Gastroesophageal sphincter (tissue), 4 donors: ENCODE data around the gene CPNE6. TPM values are rescaled to one million over a fixed set of nuclear protein-coding genes. Genes with fewer than 3 reads are reported as not detected.
"Not testable (repeated sequence)": the region's sequence is repeated elsewhere in the genome, so short reads cannot be mapped to it uniquely, and the experiment has no call there.

Source experiments
- ATAC-seq: fragments of 150-250 bp; one replicate; pipeline ENCODE4 v1.9.1; 2016; ENCODE audit warnings: mild to moderate bottlenecking, moderate library complexity
- H3K27ac ChIP-seq, 4 donors: fragments of 200-600 bp; sonication (generic) in 3 of 4; 1 replicate in 3 of 4; 2 replicates in 1 of 4; pipeline ENCODE4 v1.5.1; 2016 to 2019
- H3K27me3 ChIP-seq: fragments of 200-600 bp; sonication (generic); one replicate; pipeline ENCODE4 v1.5.1; 2019
- H3K36me3 ChIP-seq, 2 donors: fragments of 200-600 bp; sonication (generic); one replicate each; pipeline ENCODE4 v1.5.1; 2019; ENCODE audit warnings: control low read depth in 1 of 2
- H3K4me1 ChIP-seq, 3 donors: fragments of 200-600 bp; sonication (generic); 1 replicate in 2 of 3; 2 replicates in 1 of 3; pipeline ENCODE4 v1.5.1; 2016 to 2019; ENCODE audit warnings: control low read depth in 2 of 3
- H3K4me3 ChIP-seq, 2 donors: fragments of 200-600 bp; sonication (generic); one replicate each; pipeline ENCODE4 v1.5.1; 2019; ENCODE audit warnings: mild to moderate bottlenecking in 1 of 2, moderate library complexity in 1 of 2
- H3K9me3 ChIP-seq, 3 donors: fragments of 200-600 bp; sonication (generic); one replicate each; pipeline ENCODE4 v1.5.1; 2017 to 2019; ENCODE audit warnings: control low read depth in 2 of 3
- CTCF ChIP-seq, 4 experiments: fragments of 200-600 bp in 2 of 4; fragments of 450-650 bp in 2 of 4; sonication (generic) in 1 of 4; IDR thresholded peaks; one replicate each; pipeline ENCODE4 v1.5.1; 2017 to 2019; ENCODE audit warnings: antibody characterized with exemption in 4 of 4, mild to moderate bottlenecking in 2 of 4, moderate library complexity in 2 of 4
- EP300 ChIP-seq: sonication (generic); formaldehyde crosslinking; IDR thresholded peaks from one replicate; pipeline ENCODE4 v1.6.1; 2017; ENCODE audit warnings: antibody characterized with exemption, mild to moderate bottlenecking
- POLR2A ChIP-seq, 2 donors: fragments of 450-650 bp; IDR thresholded peaks; one replicate each; pipeline ENCODE4 v1.6.1; 2017; ENCODE audit warnings: antibody characterized with exemption in 2 of 2, mild to moderate bottlenecking in 2 of 2, moderate library complexity in 1 of 2
- POLR2AphosphoS5 ChIP-seq: sonication (generic); formaldehyde crosslinking; IDR thresholded peaks from one replicate; pipeline ENCODE4 v1.6.1; 2017; ENCODE audit warnings: antibody characterized with exemption
- WGBS, 2 donors: methylation state at CpG; one replicate each; pipeline ENCODE4 v1.1.5; 2018; ENCODE audit warnings: low coverage in 1 of 2; 5-methylcytosine and 5-hydroxymethylcytosine counted together
- total RNA-seq, 4 donors: library from RNA; depleted of rRNA; stranded (reverse); fragments of >200 nt; gene quantifications; one replicate each; pipeline ENCODE4 v1.1.0, GENCODE V29; 2016

The CPNE6 gene
- total RNA-seq, 4 donors from 2014 or later = 1.5 TPM; not detected in 3

GRCh38 chr14:24036169-24036962 lies 35.0 kb upstream of the CPNE6 start:
- H3K27me3 ChIP-seq = no peaks in the 10 kb centered on the region
- H3K4me3 ChIP-seq = peak overlapping the region; percentile 62 to 77
- 0% methylated on average over 3 to 8 of the region's 50 CpGs for WGBS, 2 donors
- ATAC-seq = peak; percentile 92
- H3K9me3 ChIP-seq = peaks cover 0 to 8% (median 0%) of the 10 kb centered on the region in 3 donors
- TF ChIP-seq EP300 (no peak), POLR2A (IDR thresholded peaks at IDR 0.05) (peak in 1 of 2 donors; percentile 21), CTCF (IDR thresholded peaks at IDR 0.05) (peak; percentile 41 to 86 (median 68)), POLR2AphosphoS5 (peak; percentile 4)
- H3K4me1 ChIP-seq = peaks cover 0 to 19% (median 0%) of the 10 kb centered on the region in 3 donors
- H3K27ac ChIP-seq = peak overlapping the region; percentile 83 to 97 (median 90)
- no peaks in the 10 kb centered on the region for H3K36me3 ChIP-seq

GRCh38 chr14:24036963-24037657 lies 34.3 kb upstream of the CPNE6 start:
- not testable (repeated sequence) for H3K36me3 ChIP-seq, H3K27me3 ChIP-seq, H3K9me3 ChIP-seq, ATAC-seq
- peak overlapping the region; percentile 62 to 77 for H3K4me3 ChIP-seq
- peak overlapping the region; percentile 83 to 97 (median 90) for H3K27ac ChIP-seq
- 56 to 80% methylated on average over 4 to 5 of the region's 10 CpGs for WGBS, 2 donors
- peaks cover 0 to 19% (median 0%) of the 10 kb centered on the region in 3 donors for H3K4me1 ChIP-seq

GRCh38 chr14:24037658-24038037 lies 33.7 kb upstream of the CPNE6 start:
- H3K4me1 ChIP-seq = peaks cover 0 to 19% (median 0%) of the 10 kb centered on the region in 3 donors
- H3K9me3 ChIP-seq = peaks cover 0 to 2% (median 0%) of the 10 kb centered on the region in 3 donors
- no peaks in the 10 kb centered on the region for H3K36me3 ChIP-seq
- H3K27me3 ChIP-seq = no peaks in the 10 kb centered on the region
- H3K27ac ChIP-seq = peak overlapping the region in 1 of 4 donors; percentile 90
- ATAC-seq = no peak
- no peak overlapping the region for H3K4me3 ChIP-seq
- WGBS, 2 donors = 73 to 83% methylated on average over 5 to 6 of the region's 14 CpGs
- TF ChIP-seq EP300 (no peak), POLR2A (IDR thresholded peaks at IDR 0.05) (no peak)

GRCh38 chr14:24038686-24039085 lies 32.7 kb upstream of the CPNE6 start:
- no peak for ATAC-seq
- peaks cover 0 to 19% (median 0%) of the 10 kb centered on the region in 3 donors for H3K4me1 ChIP-seq
- WGBS, 2 donors = 90% methylated on average over 1 to 2 of the region's 2 CpGs
- TF ChIP-seq POLR2AphosphoS5 = no peak
- no peak for TF ChIP-seq EP300
- no peak for TF ChIP-seq CTCF (IDR thresholded peaks at IDR 0.05)
- TF ChIP-seq POLR2A (IDR thresholded peaks at IDR 0.05) = no peak
- no peaks in the 10 kb centered on the region for H3K9me3 ChIP-seq
- no peaks in the 10 kb centered on the region for H3K27me3 ChIP-seq
- no peak overlapping the region for H3K27ac ChIP-seq
- H3K36me3 ChIP-seq = no peaks in the 10 kb centered on the region
- no peak overlapping the region for H3K4me3 ChIP-seq

GRCh38 chr14:24040692-24041091 lies 30.7 kb upstream of the CPNE6 start:
- Histone ChIP-seq H3K36me3 (no peaks in the 10 kb centered on the region), H3K9me3 (no peaks in the 10 kb centered on the region), H3K27me3 (no peaks in the 10 kb centered on the region), H3K4me3 (no peak overlapping the region), H3K4me1 (peaks cover 0 to 17% (median 0%) of the 10 kb centered on the region in 3 donors), H3K27ac (no peak overlapping the region)
- ATAC-seq = no peak
- TF ChIP-seq POLR2A (IDR thresholded peaks at IDR 0.05) (no peak), POLR2AphosphoS5 (no peak), CTCF (IDR thresholded peaks at IDR 0.05) (no peak), EP300 (no peak)
- 35 to 55% methylated on average over 2 of the region's 2 CpGs for WGBS, 2 donors
